Upper lobe of left lung (tissue), 4 donors: ENCODE data around the gene ITIH2.

Experiments
- POLR2A ChIP-seq, 4 donors: fragments of 450-650 bp; IDR thresholded peaks; one replicate each; pipeline ENCODE4 v1.5.1; 2016 to 2017; ENCODE audit warnings: antibody characterized with exemption in 4 of 4, mild to moderate bottlenecking in 2 of 4
- TF ChIP-seq, protein P1 (sequence below), 6 experiments: fragments of 450-650 bp in 4 of 6; fragments of 200-600 bp in 2 of 6; sonication (generic) in 2 of 6; IDR thresholded peaks; one replicate each; pipeline ENCODE4 v1.5.1; 2016 to 2019; ENCODE audit warnings: antibody characterized with exemption in 6 of 6

- TF ChIP-seq, protein P1, sequence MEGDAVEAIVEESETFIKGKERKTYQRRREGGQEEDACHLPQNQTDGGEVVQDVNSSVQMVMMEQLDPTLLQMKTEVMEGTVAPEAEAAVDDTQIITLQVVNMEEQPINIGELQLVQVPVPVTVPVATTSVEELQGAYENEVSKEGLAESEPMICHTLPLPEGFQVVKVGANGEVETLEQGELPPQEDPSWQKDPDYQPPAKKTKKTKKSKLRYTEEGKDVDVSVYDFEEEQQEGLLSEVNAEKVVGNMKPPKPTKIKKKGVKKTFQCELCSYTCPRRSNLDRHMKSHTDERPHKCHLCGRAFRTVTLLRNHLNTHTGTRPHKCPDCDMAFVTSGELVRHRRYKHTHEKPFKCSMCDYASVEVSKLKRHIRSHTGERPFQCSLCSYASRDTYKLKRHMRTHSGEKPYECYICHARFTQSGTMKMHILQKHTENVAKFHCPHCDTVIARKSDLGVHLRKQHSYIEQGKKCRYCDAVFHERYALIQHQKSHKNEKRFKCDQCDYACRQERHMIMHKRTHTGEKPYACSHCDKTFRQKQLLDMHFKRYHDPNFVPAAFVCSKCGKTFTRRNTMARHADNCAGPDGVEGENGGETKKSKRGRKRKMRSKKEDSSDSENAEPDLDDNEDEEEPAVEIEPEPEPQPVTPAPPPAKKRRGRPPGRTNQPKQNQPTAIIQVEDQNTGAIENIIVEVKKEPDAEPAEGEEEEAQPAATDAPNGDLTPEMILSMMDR (IDR thresholded peaks at IDR 0.05), result no peak
- no peak for TF ChIP-seq POLR2A (IDR thresholded peaks at IDR 0.05)
These were observed 53.4 kb downstream of the ITIH2 start for GRCh38 chr10:7756360-7756992.
